IMR-90 (cell line): ENCODE measurements around the gene ACSS1. TPM values are rescaled to one million over a fixed set of nuclear protein-coding genes. Genes with fewer than 3 reads are reported as not detected.
A peak's percentile ranks its signal among the peaks of the same experiment; 100 is the strongest.

Experiments
- ATAC-seq: fragments of 200-7000 bp; cut with Tn5 transposase; 2 replicates; pipeline ENCODE4 v1.9.1; 2020; ENCODE audit warnings: low read depth, mild to moderate bottlenecking, moderate library complexity
- BruUV-seq: library from RNA; stranded (reverse); fragments of 400-500 nt; replicated peaks from 2 replicates; lab custom pipeline; 2021; lab: Mats Ljungman, UMichigan
- CTCF ChIA-PET: fragments of 300-600 bp; formaldehyde crosslinking; extraction: SDS; loops from one replicate; lab custom pipeline; 2021; ENCODE audit warnings: antibody characterized with exemption; lab: Yijun Ruan, JAX
- POLR2A ChIA-PET: fragments of 300-600 bp; sonication (Branson Sonifier 250); formaldehyde crosslinking; loops from one replicate; lab custom pipeline; 2022; ENCODE audit warnings: antibody characterized with exemption; ENCODE audit not compliant: unreplicated experiment; lab: Charles Lee
- DNase-seq: peaks from one replicate; pipeline ENCODE4 v3.0.0; 2013
- H2AFZ ChIP-seq: replicated peaks from 2 replicates; pipeline ENCODE3; 2013; ENCODE audit warnings: low read length, mild to moderate bottlenecking; ENCODE audit not compliant: poor library complexity
- H2AK5ac ChIP-seq: 2 replicates; pipeline ENCODE4 v1.6.1; 2013; ENCODE audit warnings: low read depth, low read length, inconsistent platforms
- H2AK9ac ChIP-seq: replicated peaks from 2 replicates; pipeline ENCODE3; 2013; ENCODE audit warnings: mild to moderate bottlenecking, low read depth, low read length, moderate library complexity; ENCODE audit not compliant: poor library complexity
- H2BK120ac ChIP-seq: 2 replicates; pipeline ENCODE4 v1.6.1; 2013; ENCODE audit warnings: low read depth, low read length, inconsistent platforms
- H2BK15ac ChIP-seq: 3 replicates; pipeline ENCODE4 v1.6.1; 2013; ENCODE audit warnings: low read depth, low read length, inconsistent platforms
- H2BK20ac ChIP-seq: 2 replicates; pipeline ENCODE4 v1.6.1; 2013; ENCODE audit warnings: low read depth, mild to moderate bottlenecking, inconsistent platforms, low read length, moderate library complexity
- H2BK5ac ChIP-seq: 2 replicates; pipeline ENCODE4 v1.6.1; 2013; ENCODE audit warnings: mild to moderate bottlenecking, low read depth, low read length, inconsistent platforms; ENCODE audit not compliant: poor library complexity, severe bottlenecking
- H3K14ac ChIP-seq: replicated peaks from 2 replicates; pipeline ENCODE4 v1.6.1; 2013; ENCODE audit warnings: low read depth, low read length, inconsistent platforms
- H3K18ac ChIP-seq: 2 replicates; pipeline ENCODE4 v1.6.1; 2013; ENCODE audit warnings: low read depth, low read length, control low read depth
- H3K23ac ChIP-seq: 2 replicates; pipeline ENCODE4 v1.6.1; 2013; ENCODE audit warnings: low read depth, low read length, inconsistent platforms
- H3K27ac ChIP-seq: 2 replicates; pipeline ENCODE4 v1.5.1; 2013; ENCODE audit warnings: mild to moderate bottlenecking, control low read depth, low read length; ENCODE audit not compliant: insufficient read depth
- H3K27me3 ChIP-seq: 2 replicates; pipeline ENCODE4 v1.6.1; 2013; ENCODE audit warnings: low read length; ENCODE audit not compliant: control insufficient read depth, insufficient read depth
- H3K36me3 ChIP-seq: 2 replicates; pipeline ENCODE4 v1.6.1; 2013; ENCODE audit warnings: low read length, mixed read lengths; ENCODE audit not compliant: control insufficient read depth, insufficient read depth
- H3K4ac ChIP-seq: 2 replicates; pipeline ENCODE4 v1.6.1; 2013; ENCODE audit warnings: low read depth, low read length, inconsistent platforms
- H3K4me1 ChIP-seq: 2 replicates; pipeline ENCODE4 v1.6.1; 2013; ENCODE audit warnings: low read length, mixed read lengths; ENCODE audit not compliant: control insufficient read depth, insufficient read depth
- H3K4me2 ChIP-seq: 2 replicates; pipeline ENCODE4 v1.6.1; 2013; ENCODE audit warnings: low read depth, mild to moderate bottlenecking, control low read depth, low read length, moderate library complexity
- H3K4me3 ChIP-seq: 2 replicates; pipeline ENCODE4 v1.5.1; 2013; ENCODE audit warnings: low read depth, mild to moderate bottlenecking, control low read depth, low read length, moderate library complexity; ENCODE audit not compliant: insufficient read depth
- H3K56ac ChIP-seq: 2 replicates; pipeline ENCODE4 v1.6.1; 2013; ENCODE audit warnings: low read length, inconsistent platforms; ENCODE audit not compliant: insufficient read depth; ENCODE audit errors: extremely low read depth
- H3K79me1 ChIP-seq, 2 experiments: 2 replicates each; pipeline ENCODE4 v1.6.1; 2013; ENCODE audit warnings: low read length in 2 of 2, inconsistent platforms in 1 of 2, low read depth in 1 of 2
- H3K9ac ChIP-seq: 2 replicates; pipeline ENCODE4 v1.6.1; 2013; ENCODE audit warnings: low read depth, low read length, control low read depth
- H3K9me1 ChIP-seq: 2 replicates; pipeline ENCODE4 v1.6.1; 2013; ENCODE audit warnings: low read length, inconsistent platforms; ENCODE audit not compliant: insufficient read depth
- H3K9me3 ChIP-seq: 2 replicates; pipeline ENCODE4 v1.6.1; 2013; ENCODE audit warnings: low read length; ENCODE audit not compliant: control insufficient read depth, insufficient read depth
- H4K20me1 ChIP-seq: 2 replicates; pipeline ENCODE4 v1.6.1; 2013; ENCODE audit warnings: low read length, inconsistent platforms; ENCODE audit not compliant: insufficient read depth
- H4K5ac ChIP-seq: 2 replicates; pipeline ENCODE4 v1.6.1; 2013; ENCODE audit warnings: mild to moderate bottlenecking, low read depth, low read length, control low read depth
- H4K8ac ChIP-seq, 2 experiments: 2 replicates each; pipeline ENCODE4 v1.6.1; 2013; ENCODE audit warnings: low read depth in 2 of 2, low read length in 2 of 2, control low read depth in 1 of 2, inconsistent platforms in 1 of 2
- H4K91ac ChIP-seq: 2 replicates; pipeline ENCODE4 v1.6.1; 2013; ENCODE audit warnings: low read depth, low read length, inconsistent platforms; ENCODE audit not compliant: insufficient read depth
- BHLHE40 ChIP-seq: fragments of 150-350 bp; IDR thresholded peaks from 2 replicates; pipeline ENCODE4 v1.6.1; 2016; ENCODE audit warnings: mild to moderate bottlenecking, low read depth, low read length
- CEBPB ChIP-seq: IDR thresholded peaks from 2 replicates; pipeline ENCODE4 v1.6.1; 2012; ENCODE audit warnings: low read depth, low read length, improper control_type of control experiment
- CHD1 ChIP-seq: IDR thresholded peaks from 2 replicates; pipeline ENCODE4 v1.6.1; 2012; ENCODE audit warnings: low read depth, low read length, improper control_type of control experiment
- MAFK ChIP-seq: IDR thresholded peaks from 2 replicates; pipeline ENCODE4 v1.6.1; 2012; ENCODE audit warnings: low read depth, low read length, improper control_type of control experiment
- MAZ ChIP-seq: IDR thresholded peaks from 2 replicates; pipeline ENCODE4 v1.6.1; 2012; ENCODE audit warnings: low read depth, mild to moderate bottlenecking, low read length, improper control_type of control experiment, moderate library complexity, borderline replicate concordance
- MXI1 ChIP-seq: IDR thresholded peaks from 2 replicates; pipeline ENCODE4 v1.6.1; 2012; ENCODE audit warnings: low read depth, mild to moderate bottlenecking, low read length, moderate library complexity, borderline replicate concordance
- NFE2L2 ChIP-seq: fragments of 150-350 bp; IDR thresholded peaks from 2 replicates; pipeline ENCODE4 v1.6.1; 2016; ENCODE audit warnings: low read depth, mild to moderate bottlenecking, low read length
- RAD21 ChIP-seq: IDR thresholded peaks from 2 replicates; pipeline ENCODE4 v1.6.1; 2012; ENCODE audit warnings: low read length, improper control_type of control experiment
- RFX5 ChIP-seq: IDR thresholded peaks from 2 replicates; pipeline ENCODE4 v1.8.0; 2012; ENCODE audit warnings: low read depth, mild to moderate bottlenecking, low read length, moderate library complexity
- SMC3 ChIP-seq: fragments of 150-350 bp; IDR thresholded peaks from 2 replicates; pipeline ENCODE4 v1.6.1; 2016; ENCODE audit warnings: low read depth, mild to moderate bottlenecking, antibody characterized with exemption, low read length, moderate library complexity
- WGBS, 2 experiments: methylation state at CpG; one replicate each; pipeline versions ENCODE4 v1.1.5 to v1.1.7; 2013; ENCODE audit warnings: missing lambda C conversion rate in 2 of 2; ENCODE audit not compliant: insufficient read length in 1 of 2; ENCODE audit errors: extremely low coverage in 2 of 2; 5-methylcytosine and 5-hydroxymethylcytosine counted together
- dilution Hi-C: fragments of 300-500 bp; cut with HindIII; formaldehyde crosslinking; loops from one replicate; pipeline ENCODE4 v1.14.3; 2018; ENCODE audit warnings: low sequenced_read_pairs; ENCODE audit not compliant: unreplicated experiment
- in situ Hi-C: fragments of 300-500 bp; cut with MboI; formaldehyde crosslinking; loops from 3 replicates; pipeline ENCODE4 v1.14.3; 2019; ENCODE audit warnings: low sequenced_read_pairs, inconsistent platforms, mixed read lengths
- intact Hi-C: fragments of 100-400 bp; cut with micrococcal nuclease; formaldehyde crosslinking; loops from 2 replicates; pipeline ENCODE4 v1.10.0; 2022
- polyA plus RNA-seq, 3 experiments: library from polyadenylated mRNA; depleted of rRNA; stranded (reverse); fragments of >200 nt; gene quantifications; 2 replicates each; pipeline ENCODE4 v1.2.3, GENCODE V29; 2012; ENCODE audit warnings: low replicate concordance in 1 of 3
- total RNA-seq: library from RNA; depleted of rRNA; stranded (reverse); fragments of >200 nt; gene quantifications from 2 replicates; pipeline ENCODE4 v1.2.3, GENCODE V29; 2012
- TF ChIP-seq, protein P1 (sequence below): fragments of 150-350 bp; IDR thresholded peaks from 2 replicates; pipeline ENCODE4 v1.6.1; 2017; ENCODE audit warnings: mild to moderate bottlenecking, antibody characterized with exemption, low read length, low read depth
- TF ChIP-seq, protein P2 (sequence below): conservative IDR thresholded peaks from 2 replicates; pipeline ENCODE4 v1.5.1; 2012; ENCODE audit warnings: mild to moderate bottlenecking, low read depth, low read length, improper control_type of control experiment

ACSS1 gene
- total and polyA plus RNA-seq, 2 of the 4 experiments (the other 2 are of a cell fraction), result 0.72 to 1.2 TPM

DNA sequence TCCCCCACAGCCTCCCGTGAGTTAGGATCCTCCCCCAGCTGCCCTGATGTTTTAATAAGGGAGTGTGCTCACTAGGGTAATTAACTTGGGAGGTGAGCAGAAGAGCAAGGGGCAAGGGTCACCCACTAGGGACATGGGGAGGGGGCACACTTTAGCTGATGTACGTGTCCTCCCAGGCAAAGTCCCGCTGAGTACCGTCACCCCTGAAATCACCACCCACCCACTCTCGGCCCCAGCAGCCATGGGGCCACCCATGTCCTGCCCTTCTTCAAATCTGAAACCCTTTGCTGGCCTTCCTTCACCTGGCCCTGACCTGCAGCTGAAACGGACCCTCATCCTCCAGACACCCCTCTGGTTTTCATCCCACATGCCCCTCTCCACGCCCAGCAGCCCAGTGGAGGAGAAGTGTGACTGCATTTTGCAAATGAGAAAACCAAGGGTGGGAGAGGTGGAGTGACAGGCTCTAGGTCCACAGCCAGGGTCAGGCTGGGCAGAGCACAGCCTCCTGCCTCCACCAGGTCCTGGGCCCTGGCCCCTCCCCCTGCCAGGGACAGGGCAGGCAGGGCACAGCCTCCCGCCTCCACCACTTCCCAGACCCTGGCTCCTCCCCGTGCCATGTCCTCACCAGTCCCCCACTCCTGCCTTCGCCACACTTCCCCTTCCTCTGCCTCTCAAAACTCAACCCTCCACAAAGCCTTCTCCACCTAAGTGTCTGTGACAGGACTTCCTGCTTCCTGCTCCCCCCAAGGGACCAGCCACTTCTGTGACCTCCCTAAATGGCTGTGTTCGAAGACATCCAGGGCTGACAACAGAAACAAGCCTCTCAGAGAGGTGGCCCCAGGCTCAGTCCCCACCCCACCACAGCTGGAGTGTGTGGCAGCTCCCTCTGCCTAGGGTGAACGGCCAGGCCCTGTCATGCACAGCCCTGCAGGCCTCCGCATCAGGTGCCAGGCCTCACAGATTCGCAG, 15.1 kb downstream of the ACSS1 start (continued):
- no peak for TF ChIP-seq BHLHE40

DNA sequence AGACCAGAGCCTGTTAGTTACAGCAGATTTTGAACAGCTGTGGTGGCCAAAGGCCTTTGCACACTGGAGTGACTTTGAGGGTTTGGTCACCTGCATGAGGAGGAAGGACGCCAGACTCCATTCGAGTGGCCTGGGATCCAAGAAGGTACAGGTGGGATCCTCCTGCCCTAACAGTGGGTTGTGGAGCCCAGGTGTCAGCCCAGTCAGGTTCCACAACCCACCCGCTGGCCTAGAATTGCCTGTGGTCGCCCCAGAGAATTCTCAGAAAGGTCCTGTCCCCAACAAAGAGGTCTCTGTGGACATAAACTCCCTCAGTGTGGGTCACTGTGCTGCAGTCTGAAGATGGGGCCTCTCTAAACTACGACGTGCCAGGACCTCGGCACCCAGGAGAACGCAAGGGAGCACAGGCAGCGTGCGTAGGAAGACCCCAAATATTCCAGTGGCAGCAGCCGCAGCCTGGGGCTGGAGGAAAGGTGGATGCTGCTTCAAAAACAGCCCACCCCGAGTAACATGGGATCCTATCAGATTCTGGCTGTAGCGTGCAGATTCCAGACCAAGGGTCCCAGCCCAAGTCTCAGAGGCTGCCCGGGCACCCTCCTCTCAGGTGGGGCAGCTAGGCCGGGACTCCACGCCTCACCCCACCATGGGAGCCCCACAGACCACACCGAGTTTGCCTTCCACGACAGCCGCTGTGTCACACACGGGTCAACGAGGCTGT, 16.0 kb downstream of the ACSS1 start:
- no TSS peak for BruUV-seq
- H2BK15ac ChIP-seq, result no peak overlapping the region
- no peak overlapping the region for H2BK5ac ChIP-seq
- H4K8ac ChIP-seq, result no peak overlapping the region
- no peak overlapping the region for H2AK5ac ChIP-seq
- H3K18ac ChIP-seq, result no peak overlapping the region
- no peaks in the 10 kb centered on the region for H3K9me3 ChIP-seq
- dilution Hi-C loops (no loop called here), in situ Hi-C loops (no loop called here), intact Hi-C loops (loop anchor here (2.0 kb wide), 1 partner anchor 41 kb away; no protein-coding TSS in a partner anchor)
- no peak overlapping the region for H2AFZ ChIP-seq
- H3K14ac ChIP-seq, result no peak overlapping the region
- peaks cover 14% of the 10 kb centered on the region for H3K27me3 ChIP-seq
- H3K23ac ChIP-seq, result no peak overlapping the region
- no peak overlapping the region for H4K5ac ChIP-seq
- no peak overlapping the region for H3K9ac ChIP-seq
- H3K36me3 ChIP-seq, result no peaks in the 10 kb centered on the region
- POLR2A ChIA-PET, result no interaction called here
- peaks cover 7% of the 10 kb centered on the region; the same call in 1 of the 2 replicates for H3K4me1 ChIP-seq
- no peak overlapping the region for H2BK20ac ChIP-seq
- no peak overlapping the region for H3K4ac ChIP-seq
- H3K79me1 ChIP-seq, result no peaks in the 10 kb centered on the region
- H3K56ac ChIP-seq, result no peak overlapping the region
- H2BK120ac ChIP-seq, result no peak overlapping the region
- H3K4me3 ChIP-seq, result no peak overlapping the region
- no peak for DNase-seq
- ATAC-seq, result no peak
- CTCF ChIA-PET, result no interaction called here
- no peak overlapping the region for H4K91ac ChIP-seq
- WGBS, 2 experiments, result 91% methylated on average over 8 of the region's 21 CpGs; no CpG with 5 or more reads in 1 of the 2 experiments
- peak overlapping the region; percentile 20 for H2AK9ac ChIP-seq
- no peaks in the 10 kb centered on the region; the same call in 1 of the 2 replicates for H4K20me1 ChIP-seq
- no peak overlapping the region for H3K4me2 ChIP-seq
- peaks cover 3% of the 10 kb centered on the region; the same call in 1 of the 2 replicates for H3K9me1 ChIP-seq
- no peak overlapping the region for H3K27ac ChIP-seq
- TF ChIP-seq NFE2L2, result no peak
- TF ChIP-seq RAD21, result no peak
- no peak for TF ChIP-seq BHLHE40
- no peak for TF ChIP-seq MAZ
- TF ChIP-seq RFX5, result no peak
- TF ChIP-seq, protein P1, sequence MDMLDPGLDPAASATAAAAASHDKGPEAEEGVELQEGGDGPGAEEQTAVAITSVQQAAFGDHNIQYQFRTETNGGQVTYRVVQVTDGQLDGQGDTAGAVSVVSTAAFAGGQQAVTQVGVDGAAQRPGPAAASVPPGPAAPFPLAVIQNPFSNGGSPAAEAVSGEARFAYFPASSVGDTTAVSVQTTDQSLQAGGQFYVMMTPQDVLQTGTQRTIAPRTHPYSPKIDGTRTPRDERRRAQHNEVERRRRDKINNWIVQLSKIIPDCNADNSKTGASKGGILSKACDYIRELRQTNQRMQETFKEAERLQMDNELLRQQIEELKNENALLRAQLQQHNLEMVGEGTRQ, result no peak
- no peak for TF ChIP-seq MXI1
- no peak for TF ChIP-seq CEBPB
- no peak for TF ChIP-seq MAFK
- TF ChIP-seq, protein P2, sequence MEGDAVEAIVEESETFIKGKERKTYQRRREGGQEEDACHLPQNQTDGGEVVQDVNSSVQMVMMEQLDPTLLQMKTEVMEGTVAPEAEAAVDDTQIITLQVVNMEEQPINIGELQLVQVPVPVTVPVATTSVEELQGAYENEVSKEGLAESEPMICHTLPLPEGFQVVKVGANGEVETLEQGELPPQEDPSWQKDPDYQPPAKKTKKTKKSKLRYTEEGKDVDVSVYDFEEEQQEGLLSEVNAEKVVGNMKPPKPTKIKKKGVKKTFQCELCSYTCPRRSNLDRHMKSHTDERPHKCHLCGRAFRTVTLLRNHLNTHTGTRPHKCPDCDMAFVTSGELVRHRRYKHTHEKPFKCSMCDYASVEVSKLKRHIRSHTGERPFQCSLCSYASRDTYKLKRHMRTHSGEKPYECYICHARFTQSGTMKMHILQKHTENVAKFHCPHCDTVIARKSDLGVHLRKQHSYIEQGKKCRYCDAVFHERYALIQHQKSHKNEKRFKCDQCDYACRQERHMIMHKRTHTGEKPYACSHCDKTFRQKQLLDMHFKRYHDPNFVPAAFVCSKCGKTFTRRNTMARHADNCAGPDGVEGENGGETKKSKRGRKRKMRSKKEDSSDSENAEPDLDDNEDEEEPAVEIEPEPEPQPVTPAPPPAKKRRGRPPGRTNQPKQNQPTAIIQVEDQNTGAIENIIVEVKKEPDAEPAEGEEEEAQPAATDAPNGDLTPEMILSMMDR, result no peak
- no peak for TF ChIP-seq CHD1
- no peak for TF ChIP-seq SMC3
